NOMO-1 treated with dmso at 0.1 percent for 144 hours (cell line): Measurements from ENCODE around the gene PROK2.

Experiments
- DNase-seq: peaks from one replicate; lab custom pipeline; 2025; ENCODE audit not compliant: unreplicated experiment; lab: John Stamatoyannopoulos, UW

Gene PROK2

GRCh38 chr3:71787851-71788405 lies 3.0 kb upstream of the PROK2 start:
- DNase-seq: no peak

GRCh38 chr3:71786551-71786950 lies 1.6 kb upstream of the PROK2 start:
- no peak for DNase-seq

GRCh38 chr3:71786217-71786549 lies 1.2 kb upstream of the PROK2 start:
- DNase-seq: no peak

- DNase-seq: no peak
Measured at GRCh38 chr3:71785532-71786216, 726 bp upstream of the PROK2 start.

GRCh38 chr3:71784201-71784913 lies 591 bp downstream of the PROK2 start:
- no peak for DNase-seq

GRCh38 chr3:71783152-71783551 lies 1.8 kb downstream of the PROK2 start:
- DNase-seq: no peak

GRCh38 chr3:71780430-71780829 lies 4.5 kb downstream of the PROK2 start:
- no peak for DNase-seq

GRCh38 chr3:71779674-71780377 lies 5.1 kb downstream of the PROK2 start:
- DNase-seq: peak; percentile 68

- no peak for DNase-seq
Measured at GRCh38 chr3:71778353-71778752, 6.6 kb downstream of the PROK2 start.

- DNase-seq: no peak
Measured at GRCh38 chr3:71776538-71776937, 8.4 kb downstream of the PROK2 start.

- DNase-seq: no peak
Measured at GRCh38 chr3:71771884-71772283, 13.1 kb downstream of the PROK2 start.

- no peak for DNase-seq
Measured at GRCh38 chr3:71771126-71771525, 13.8 kb downstream of the PROK2 start.

GRCh38 chr3:71763426-71763825 lies 21.5 kb downstream of the PROK2 start:
- no peak for DNase-seq

GRCh38 chr3:71760140-71760539 lies 24.8 kb downstream of the PROK2 start:
- DNase-seq: no peak

GRCh38 chr3:71759401-71759800 lies 25.5 kb downstream of the PROK2 start:
- DNase-seq: no peak

- no peak for DNase-seq
Measured at GRCh38 chr3:71758091-71758490, 26.9 kb downstream of the PROK2 start.

GRCh38 chr3:71754610-71755253 lies 30.2 kb downstream of the PROK2 start:
- no peak for DNase-seq

GRCh38 chr3:71753701-71754609 lies 31.0 kb downstream of the PROK2 start, which contains the start of gene GPR27:
TSS of gene GPR27 (plus strand) at chr3:71753855. CDS start at chr3:71754050, 195 bp downstream.
- no peak for DNase-seq

- no peak for DNase-seq
Measured at GRCh38 chr3:71752831-71753700, 31.9 kb downstream of the PROK2 start.
